Measurements from ENCODE around the gene KRT76. TPM values are rescaled to one million over a fixed set of nuclear protein-coding genes. Genes with fewer than 3 reads are reported as not detected.
"Not testable (repeated sequence)": the region's sequence is repeated elsewhere in the genome, so short reads cannot be mapped to it uniquely, and the experiment has no call there.

KRT76 gene
- total RNA-seq, 4 donors from 2014 or later = not detected

DNA sequence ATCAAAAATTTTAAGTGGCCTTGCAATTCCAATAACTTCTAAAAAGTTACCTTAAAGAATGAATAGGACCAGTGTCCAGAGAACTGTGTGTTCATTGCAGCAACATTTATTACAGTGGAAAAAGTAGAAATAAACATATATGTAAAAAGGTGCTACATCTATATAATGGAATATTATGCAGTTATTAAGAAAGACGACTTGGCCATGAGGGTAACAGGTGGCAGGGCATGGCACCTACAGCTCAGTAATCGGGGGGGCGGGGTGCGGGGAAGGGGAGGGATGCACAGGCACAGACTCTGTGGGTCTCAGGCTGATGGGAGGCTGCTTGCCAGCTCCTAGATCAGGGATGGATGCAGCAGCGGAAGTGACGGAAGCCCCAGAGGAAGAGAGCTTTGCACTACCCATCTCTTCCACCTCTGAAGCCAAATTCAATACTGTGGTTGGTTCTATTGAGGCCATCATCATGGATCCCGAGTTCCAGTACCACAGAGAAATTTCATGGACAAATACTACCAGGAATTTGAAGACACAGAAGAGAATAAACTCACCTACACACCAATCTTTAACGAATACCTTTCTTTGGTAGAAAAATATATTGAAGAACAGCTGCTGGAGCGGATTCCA lies 14.0 kb downstream of the KRT76 start:
- Histone ChIP-seq H3K27me3 (no peaks in the 10 kb centered on the region), H3K36me3 (no peaks in the 10 kb centered on the region), H3K4me1 (no peaks in the 10 kb centered on the region), H3K27ac (no peak overlapping the region), H3K9me3 (no peaks in the 10 kb centered on the region), H3K4me3 (no peak overlapping the region)
- TF ChIP-seq, protein P1, sequence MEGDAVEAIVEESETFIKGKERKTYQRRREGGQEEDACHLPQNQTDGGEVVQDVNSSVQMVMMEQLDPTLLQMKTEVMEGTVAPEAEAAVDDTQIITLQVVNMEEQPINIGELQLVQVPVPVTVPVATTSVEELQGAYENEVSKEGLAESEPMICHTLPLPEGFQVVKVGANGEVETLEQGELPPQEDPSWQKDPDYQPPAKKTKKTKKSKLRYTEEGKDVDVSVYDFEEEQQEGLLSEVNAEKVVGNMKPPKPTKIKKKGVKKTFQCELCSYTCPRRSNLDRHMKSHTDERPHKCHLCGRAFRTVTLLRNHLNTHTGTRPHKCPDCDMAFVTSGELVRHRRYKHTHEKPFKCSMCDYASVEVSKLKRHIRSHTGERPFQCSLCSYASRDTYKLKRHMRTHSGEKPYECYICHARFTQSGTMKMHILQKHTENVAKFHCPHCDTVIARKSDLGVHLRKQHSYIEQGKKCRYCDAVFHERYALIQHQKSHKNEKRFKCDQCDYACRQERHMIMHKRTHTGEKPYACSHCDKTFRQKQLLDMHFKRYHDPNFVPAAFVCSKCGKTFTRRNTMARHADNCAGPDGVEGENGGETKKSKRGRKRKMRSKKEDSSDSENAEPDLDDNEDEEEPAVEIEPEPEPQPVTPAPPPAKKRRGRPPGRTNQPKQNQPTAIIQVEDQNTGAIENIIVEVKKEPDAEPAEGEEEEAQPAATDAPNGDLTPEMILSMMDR (IDR thresholded peaks at IDR 0.05) = no peak
- no peak for TF ChIP-seq POLR2A (IDR thresholded peaks at IDR 0.05)
- intact Hi-C loops (cut with DNase I; ENCODE audit: low total_unique reads) = no loop called here
- DNase-seq = no peak

GRCh38 chr12:52761802-52762201 lies 15.3 kb downstream of the KRT76 start:
- no peaks in the 10 kb centered on the region for H3K27me3 ChIP-seq
- no peak for DNase-seq
- H3K36me3 ChIP-seq = no peaks in the 10 kb centered on the region
- H3K9me3 ChIP-seq = no peaks in the 10 kb centered on the region
- H3K4me1 ChIP-seq = no peaks in the 10 kb centered on the region
- intact Hi-C loops (cut with DNase I; ENCODE audit: low total_unique reads) = no loop called here
- no peak overlapping the region for H3K27ac ChIP-seq
- no peak overlapping the region for H3K4me3 ChIP-seq
- TF ChIP-seq, protein P1 (IDR thresholded peaks at IDR 0.05) = no peak
- no peak for TF ChIP-seq POLR2A (IDR thresholded peaks at IDR 0.05)

DNA sequence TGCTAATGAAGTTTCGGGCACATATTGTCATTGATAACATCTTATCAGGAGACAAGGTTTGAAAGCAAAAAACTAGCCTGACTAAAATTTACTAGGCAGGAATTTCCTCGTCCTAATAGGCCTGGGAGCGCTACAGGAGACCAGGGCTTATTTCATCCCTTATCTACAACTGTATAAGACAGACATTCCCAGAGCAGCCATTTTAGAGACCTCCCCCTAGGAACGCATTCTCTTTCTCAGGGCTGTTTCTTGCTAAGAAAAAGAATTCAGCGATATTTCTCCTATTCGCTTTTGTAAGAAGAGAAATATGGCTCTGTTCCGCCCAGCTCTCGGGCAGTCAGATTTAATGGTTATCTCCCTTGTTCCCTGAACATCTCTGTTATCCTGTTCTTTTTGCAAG lies 15.9 kb downstream of the KRT76 start:
- DNase-seq; H3K9me3 ChIP-seq; H3K4me1 ChIP-seq; intact Hi-C loops (cut with DNase I; ENCODE audit: low total_unique reads); H3K4me3 ChIP-seq; H3K27ac ChIP-seq; H3K27me3 ChIP-seq; H3K36me3 ChIP-seq: not testable (repeated sequence)

GRCh38 chr12:52760623-52761022 lies 16.5 kb downstream of the KRT76 start:
- Histone ChIP-seq H3K27me3 (no peaks in the 10 kb centered on the region), H3K27ac (no peak overlapping the region), H3K9me3 (no peaks in the 10 kb centered on the region), H3K4me1 (no peaks in the 10 kb centered on the region), H3K4me3 (no peak overlapping the region), H3K36me3 (no peaks in the 10 kb centered on the region)
- intact Hi-C loops (cut with DNase I; ENCODE audit: low total_unique reads) = no loop called here
- TF ChIP-seq, protein P1 (IDR thresholded peaks at IDR 0.05) = no peak
- no peak for TF ChIP-seq POLR2A (IDR thresholded peaks at IDR 0.05)
- DNase-seq = no peak

DNA sequence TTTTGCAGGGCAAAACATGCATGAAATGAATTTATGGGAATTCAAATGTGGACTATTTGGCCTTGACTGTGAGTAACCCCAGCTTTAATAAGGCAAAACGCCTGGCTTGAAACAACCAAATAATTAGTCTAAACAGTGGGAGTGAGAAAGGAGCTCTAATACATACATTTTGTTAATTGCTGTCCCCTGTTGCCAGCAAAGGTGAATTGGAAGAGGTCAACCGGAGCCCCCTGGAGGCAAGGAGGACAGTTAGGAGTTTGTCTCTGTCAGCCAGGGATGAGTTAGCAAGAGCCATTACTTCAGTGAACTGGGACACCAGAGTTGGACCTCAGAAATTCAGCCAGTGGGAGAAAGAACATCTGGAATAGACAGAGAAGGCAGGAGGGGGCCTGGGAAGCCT lies 17.4 kb downstream of the KRT76 start:
- Histone ChIP-seq H3K27ac (no peak overlapping the region), H3K4me1 (no peaks in the 10 kb centered on the region), H3K9me3 (no peaks in the 10 kb centered on the region), H3K36me3 (no peaks in the 10 kb centered on the region), H3K4me3 (no peak overlapping the region), H3K27me3 (no peaks in the 10 kb centered on the region)
- TF ChIP-seq POLR2A (IDR thresholded peaks at IDR 0.05) = no peak
- TF ChIP-seq, protein P1 (IDR thresholded peaks at IDR 0.05) = no peak
- intact Hi-C loops (cut with DNase I; ENCODE audit: low total_unique reads) = no loop called here
- no peak for DNase-seq

DNA sequence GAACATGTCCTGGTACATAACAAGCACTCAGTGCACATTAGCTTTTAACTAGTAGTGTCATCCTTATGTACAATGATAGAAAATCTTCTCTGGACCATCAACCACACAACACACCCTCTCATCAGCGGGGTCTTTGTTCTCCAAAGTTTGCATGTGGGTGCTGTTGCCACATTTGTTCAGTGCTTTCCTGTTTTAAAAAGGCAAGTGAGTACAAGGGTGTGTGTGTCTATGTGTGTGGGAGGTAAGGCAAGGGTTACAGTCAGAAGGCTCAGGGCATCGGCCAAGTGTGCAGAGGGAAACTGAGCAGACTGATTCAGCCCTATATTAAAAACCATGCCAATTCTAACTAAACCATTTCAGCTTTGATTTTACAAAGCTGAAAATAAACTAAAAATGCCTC lies 17.9 kb downstream of the KRT76 start:
- TF ChIP-seq, protein P1 (IDR thresholded peaks at IDR 0.05) = no peak
- no peak for TF ChIP-seq POLR2A (IDR thresholded peaks at IDR 0.05)
- intact Hi-C loops (cut with DNase I; ENCODE audit: low total_unique reads) = no loop called here
- no peaks in the 10 kb centered on the region for H3K27me3 ChIP-seq
- H3K36me3 ChIP-seq = no peaks in the 10 kb centered on the region
- H3K4me3 ChIP-seq = no peak overlapping the region
- no peaks in the 10 kb centered on the region for H3K4me1 ChIP-seq
- no peaks in the 10 kb centered on the region for H3K9me3 ChIP-seq
- no peak overlapping the region for H3K27ac ChIP-seq
- no peak for DNase-seq

Measured in uterus (tissue), 4 donors.